ENCODE measurements around the gene ELF3. TPM values are rescaled to one million over a fixed set of nuclear protein-coding genes. Genes with fewer than 3 reads are reported as not detected.

The ELF3 gene
- polyA plus RNA-seq, 1 donor from 2014 or later = 0.26 TPM

- no peak overlapping the region for H2AFZ ChIP-seq (ENCODE audit: low read depth, low read length)
- TF ChIP-seq TAF1 (IDR thresholded peaks at IDR 0.05; ENCODE audit: low read depth) (no peak), RAD21 (conservative IDR thresholded peaks at IDR 0.05) (no peak), EZH2 (IDR thresholded peaks at IDR 0.05; ENCODE audit: borderline replicate concordance, insufficient read depth, low read length, poor library complexity, severe bottlenecking) (no peak), MXI1 (conservative IDR thresholded peaks at IDR 0.05; ENCODE audit: poor library complexity, severe bottlenecking) (no peak), CTCF (IDR thresholded peaks at IDR 0.05; ENCODE audit: poor library complexity, severe bottlenecking) (no peak), EP300 (conservative IDR thresholded peaks at IDR 0.05; ENCODE audit: poor library complexity, severe bottlenecking) (no peak), POLR2AphosphoS5 (IDR thresholded peaks at IDR 0.05) (no peak), REST (IDR thresholded peaks at IDR 0.05; ENCODE audit: borderline replicate concordance) (no peak), SMC3 (conservative IDR thresholded peaks at IDR 0.05; ENCODE audit: poor library complexity) (no peak)
- no peaks in the 10 kb centered on the region for H3K36me3 ChIP-seq (ENCODE audit: insufficient read depth, low read length)
- no peaks in the 10 kb centered on the region for H3F3A ChIP-seq (ENCODE audit: insufficient read depth, low read length, poor library complexity, severe bottlenecking)
- no peaks in the 10 kb centered on the region for H3K9me2 ChIP-seq (ENCODE audit: insufficient read depth, low read length)
- no peaks in the 10 kb centered on the region for H4K20me1 ChIP-seq (ENCODE audit: insufficient read depth)
- no peaks in the 10 kb centered on the region for H3K9me3 ChIP-seq (ENCODE audit: low read length)
- no peaks in the 10 kb centered on the region for H3K27me3 ChIP-seq (ENCODE audit: insufficient read depth, low read depth, low read length)
- no peak overlapping the region for H3K4me2 ChIP-seq (ENCODE audit: low read length)
- H3K9ac ChIP-seq (ENCODE audit: low read length) = no peak overlapping the region
- no peak overlapping the region for H3K4me3 ChIP-seq (ENCODE audit: low read length)
- H3K27ac ChIP-seq (ENCODE audit: low read length) = no peak overlapping the region
- H3K79me2 ChIP-seq (replicated peaks; ENCODE audit: insufficient read depth, low read length) = no peaks in the 10 kb centered on the region
Measured at GRCh38 chr1:202029727-202030126, 19.3 kb downstream of the ELF3 start.

- Histone ChIP-seq H3F3A (ENCODE audit: insufficient read depth, low read length, poor library complexity, severe bottlenecking) (no peaks in the 10 kb centered on the region), H3K9ac (ENCODE audit: low read length) (no peak overlapping the region), H3K9me2 (ENCODE audit: insufficient read depth, low read length) (no peaks in the 10 kb centered on the region), H3K79me2 (replicated peaks; ENCODE audit: insufficient read depth, low read length) (no peaks in the 10 kb centered on the region), H3K27me3 (ENCODE audit: insufficient read depth, low read depth, low read length) (no peaks in the 10 kb centered on the region), H4K20me1 (ENCODE audit: insufficient read depth) (no peaks in the 10 kb centered on the region), H3K36me3 (ENCODE audit: insufficient read depth, low read length) (no peaks in the 10 kb centered on the region), H2AFZ (ENCODE audit: low read depth, low read length) (no peak overlapping the region), H3K4me2 (ENCODE audit: low read length) (no peak overlapping the region), H3K9me3 (ENCODE audit: low read length) (no peaks in the 10 kb centered on the region), H3K4me3 (ENCODE audit: low read length) (no peak overlapping the region), H3K27ac (ENCODE audit: low read length) (no peak overlapping the region)
- TF ChIP-seq RAD21 (conservative IDR thresholded peaks at IDR 0.05) (no peak), MXI1 (conservative IDR thresholded peaks at IDR 0.05; ENCODE audit: poor library complexity, severe bottlenecking) (no peak), EZH2 (IDR thresholded peaks at IDR 0.05; ENCODE audit: borderline replicate concordance, insufficient read depth, low read length, poor library complexity, severe bottlenecking) (no peak), EP300 (conservative IDR thresholded peaks at IDR 0.05; ENCODE audit: poor library complexity, severe bottlenecking) (no peak)
Measured at GRCh38 chr1:202031796-202032195, 21.4 kb downstream of the ELF3 start.

All from neural cell (in vitro differentiated cells).